Middle frontal gyrus (tissue), 1 donor: ENCODE measurements around the gene CPA1.

ENCODE experiments used
- DNase-seq: peaks from one replicate; pipeline ENCODE4 v3.0.0-alpha.2; 2015; ENCODE audit warnings: low spot score; ENCODE audit errors: extremely low spot score

CPA1 gene

GRCh38 chr7:130425796-130426195 lies 45.5 kb downstream of the CPA1 start:
- no peak for DNase-seq

DNA sequence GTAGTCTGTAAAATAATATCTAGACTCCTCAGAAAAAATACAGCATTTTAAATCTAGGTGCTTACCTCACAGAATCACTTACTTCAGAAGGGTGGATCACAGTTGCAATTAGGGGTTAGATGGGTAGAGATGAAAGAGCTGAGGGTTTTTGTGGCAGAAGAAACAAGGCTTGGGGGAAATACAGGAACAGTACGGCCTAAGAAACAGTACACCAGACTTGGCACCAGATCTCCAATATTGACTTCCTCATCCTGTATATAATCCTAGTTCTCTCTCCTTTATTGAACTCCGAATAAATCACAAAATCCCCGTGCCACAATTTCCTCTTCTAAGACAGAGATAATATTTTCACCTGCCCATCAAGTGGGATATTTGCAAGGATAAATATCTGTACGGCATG lies 46.3 kb downstream of the CPA1 start:
- DNase-seq: no peak

DNA sequence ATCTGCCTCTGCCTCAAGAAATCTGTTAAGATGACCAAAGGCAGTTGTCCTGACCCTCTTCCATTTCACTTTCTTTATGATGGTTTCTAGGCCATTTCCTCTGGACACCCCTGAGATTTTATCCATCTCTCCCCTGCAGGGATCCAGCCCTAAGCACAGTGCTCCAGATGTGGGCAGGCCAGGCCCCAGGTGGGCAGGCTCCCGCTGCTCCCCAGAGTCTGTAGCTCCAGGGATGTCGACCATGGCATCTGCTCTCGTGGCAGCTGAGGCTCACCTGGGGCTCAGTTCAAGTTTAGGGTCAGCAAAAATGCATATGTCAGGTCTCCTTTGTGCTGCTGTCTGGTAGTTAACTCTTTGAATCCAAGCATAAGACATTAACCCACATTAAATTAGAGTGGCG lies 48.7 kb downstream of the CPA1 start:
- no peak for DNase-seq

DNA sequence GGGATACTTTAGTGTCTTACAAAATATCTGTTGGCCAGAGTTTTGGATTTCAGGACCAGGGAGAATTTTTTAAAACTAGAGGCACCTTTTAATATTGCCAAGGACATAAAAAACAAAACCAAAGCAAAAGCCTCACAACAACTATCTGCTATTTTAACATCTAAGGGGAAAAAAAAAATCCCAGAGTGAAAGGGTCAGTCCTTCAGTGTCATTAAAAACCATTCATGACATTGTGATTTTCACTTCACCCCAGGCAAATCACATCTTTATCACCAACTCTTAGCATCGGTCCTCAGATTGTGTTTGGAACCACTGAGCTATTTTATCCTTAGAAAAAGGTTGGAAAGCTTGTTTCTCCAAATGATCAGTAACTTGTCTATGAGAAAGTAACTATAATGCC lies 49.8 kb downstream of the CPA1 start:
- DNase-seq: no peak

- DNase-seq: no peak
Observed at GRCh38 chr7:130430841-130431666, 50.8 kb downstream of the CPA1 start.

GRCh38 chr7:130432886-130433285 lies 52.6 kb downstream of the CPA1 start:
- no peak for DNase-seq

- no peak for DNase-seq
Observed at GRCh38 chr7:130433301-130433700, 53.0 kb downstream of the CPA1 start.

- DNase-seq: no peak
Observed at GRCh38 chr7:130435311-130435854, 55.1 kb downstream of the CPA1 start.

DNA sequence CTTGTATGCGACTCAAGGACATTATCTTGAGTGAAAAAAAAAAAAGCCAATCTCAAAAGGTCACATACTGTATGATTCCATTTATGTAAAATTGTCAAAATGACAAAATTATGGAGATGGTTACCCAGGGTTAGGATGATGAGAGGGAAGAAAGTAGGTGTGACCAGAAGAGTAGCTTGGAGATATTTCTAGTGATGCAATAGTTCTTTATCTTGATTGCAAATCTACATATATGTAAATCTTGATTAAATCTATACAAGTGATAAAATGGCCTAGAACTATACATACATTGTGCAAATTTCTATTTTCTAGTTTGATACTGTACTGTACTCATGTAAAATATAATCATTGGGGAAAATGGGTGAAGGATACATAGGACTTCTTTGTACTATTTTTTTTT lies 56.0 kb downstream of the CPA1 start:
- no peak for DNase-seq
